ENCODE results near the gene SLC43A2.

GRCh38 chr17:1612400-1612799 lies 16.2 kb downstream of the SLC43A2 start:
- TF ChIP-seq, protein P1, sequence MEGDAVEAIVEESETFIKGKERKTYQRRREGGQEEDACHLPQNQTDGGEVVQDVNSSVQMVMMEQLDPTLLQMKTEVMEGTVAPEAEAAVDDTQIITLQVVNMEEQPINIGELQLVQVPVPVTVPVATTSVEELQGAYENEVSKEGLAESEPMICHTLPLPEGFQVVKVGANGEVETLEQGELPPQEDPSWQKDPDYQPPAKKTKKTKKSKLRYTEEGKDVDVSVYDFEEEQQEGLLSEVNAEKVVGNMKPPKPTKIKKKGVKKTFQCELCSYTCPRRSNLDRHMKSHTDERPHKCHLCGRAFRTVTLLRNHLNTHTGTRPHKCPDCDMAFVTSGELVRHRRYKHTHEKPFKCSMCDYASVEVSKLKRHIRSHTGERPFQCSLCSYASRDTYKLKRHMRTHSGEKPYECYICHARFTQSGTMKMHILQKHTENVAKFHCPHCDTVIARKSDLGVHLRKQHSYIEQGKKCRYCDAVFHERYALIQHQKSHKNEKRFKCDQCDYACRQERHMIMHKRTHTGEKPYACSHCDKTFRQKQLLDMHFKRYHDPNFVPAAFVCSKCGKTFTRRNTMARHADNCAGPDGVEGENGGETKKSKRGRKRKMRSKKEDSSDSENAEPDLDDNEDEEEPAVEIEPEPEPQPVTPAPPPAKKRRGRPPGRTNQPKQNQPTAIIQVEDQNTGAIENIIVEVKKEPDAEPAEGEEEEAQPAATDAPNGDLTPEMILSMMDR (IDR thresholded peaks at IDR 0.05), result no peak
- no peak for TF ChIP-seq POLR2A (IDR thresholded peaks at IDR 0.05)
